Tibial nerve (tissue), 3 donors: ENCODE data around the gene HEXD.

Experiments
- POLR2A ChIP-seq, 2 donors: fragments of 450-650 bp; IDR thresholded peaks; one replicate each; pipeline ENCODE4 v1.6.1; 2017; ENCODE audit warnings: antibody characterized with exemption in 2 of 2, mild to moderate bottlenecking in 2 of 2, moderate library complexity in 2 of 2
- TF ChIP-seq, protein P1 (sequence below), 5 experiments: fragments of 200-600 bp in 3 of 5; fragments of 450-650 bp in 2 of 5; sonication (generic) in 3 of 5; IDR thresholded peaks; one replicate each; pipeline ENCODE4 v1.5.1; 2016 to 2019; ENCODE audit warnings: antibody characterized with exemption in 5 of 5, mild to moderate bottlenecking in 3 of 5, moderate library complexity in 2 of 5

- TF ChIP-seq POLR2A (IDR thresholded peaks at IDR 0.05) = no peak
- TF ChIP-seq, protein P1, sequence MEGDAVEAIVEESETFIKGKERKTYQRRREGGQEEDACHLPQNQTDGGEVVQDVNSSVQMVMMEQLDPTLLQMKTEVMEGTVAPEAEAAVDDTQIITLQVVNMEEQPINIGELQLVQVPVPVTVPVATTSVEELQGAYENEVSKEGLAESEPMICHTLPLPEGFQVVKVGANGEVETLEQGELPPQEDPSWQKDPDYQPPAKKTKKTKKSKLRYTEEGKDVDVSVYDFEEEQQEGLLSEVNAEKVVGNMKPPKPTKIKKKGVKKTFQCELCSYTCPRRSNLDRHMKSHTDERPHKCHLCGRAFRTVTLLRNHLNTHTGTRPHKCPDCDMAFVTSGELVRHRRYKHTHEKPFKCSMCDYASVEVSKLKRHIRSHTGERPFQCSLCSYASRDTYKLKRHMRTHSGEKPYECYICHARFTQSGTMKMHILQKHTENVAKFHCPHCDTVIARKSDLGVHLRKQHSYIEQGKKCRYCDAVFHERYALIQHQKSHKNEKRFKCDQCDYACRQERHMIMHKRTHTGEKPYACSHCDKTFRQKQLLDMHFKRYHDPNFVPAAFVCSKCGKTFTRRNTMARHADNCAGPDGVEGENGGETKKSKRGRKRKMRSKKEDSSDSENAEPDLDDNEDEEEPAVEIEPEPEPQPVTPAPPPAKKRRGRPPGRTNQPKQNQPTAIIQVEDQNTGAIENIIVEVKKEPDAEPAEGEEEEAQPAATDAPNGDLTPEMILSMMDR (IDR thresholded peaks at IDR 0.05) = no peak
Observed at GRCh38 chr17:82442643-82443464, 24.7 kb downstream of the HEXD start.
